Keratinocyte (primary cell): ENCODE measurements around the gene CDKAL1. TPM values are rescaled to one million over a fixed set of nuclear protein-coding genes. Genes with fewer than 3 reads are reported as not detected.

Source experiments
- DNase-seq: peaks from one replicate; pipeline ENCODE4 v3.0.0-alpha.2; 2011; ENCODE audit warnings: low read depth, missing footprints, low spot score
- FAIRE-seq: peaks from 2 replicates; lab custom pipeline; 2011; peaks lifted over from hg19 to GRCh38; lab: Jason Lieb, UNC
- H2AFZ ChIP-seq: 2 replicates; pipeline ENCODE4 v1.6.0; 2012; ENCODE audit warnings: low read length, control low read depth, inconsistent platforms; ENCODE audit not compliant: control insufficient read depth
- H3K27ac ChIP-seq: 2 replicates; pipeline ENCODE4 v1.5.1; 2011; ENCODE audit warnings: low read length; ENCODE audit not compliant: control insufficient read depth, insufficient read depth
- H3K27me3 ChIP-seq: 3 replicates; pipeline ENCODE4 v1.6.0; 2011; ENCODE audit warnings: low read length; ENCODE audit not compliant: control insufficient read depth, insufficient read depth; ENCODE audit errors: extremely low read depth
- H3K36me3 ChIP-seq, 2 experiments: 2 replicates in 1 of 2; 3 replicates in 1 of 2; pipeline ENCODE4 v1.5.1; 2011; ENCODE audit warnings: low read length in 2 of 2, mild to moderate bottlenecking in 1 of 2; ENCODE audit not compliant: control insufficient read depth in 2 of 2, insufficient read depth in 2 of 2; ENCODE audit errors: extremely low read depth in 1 of 2
- H3K4me1 ChIP-seq: 3 replicates; pipeline ENCODE4 v1.5.1; 2011; ENCODE audit warnings: low read length; ENCODE audit not compliant: control insufficient read depth, insufficient read depth; ENCODE audit errors: extremely low read depth
- H3K4me2 ChIP-seq: 3 replicates; pipeline ENCODE4 v1.6.0; 2011; ENCODE audit warnings: low read depth, low read length; ENCODE audit not compliant: control insufficient read depth, insufficient read depth; ENCODE audit errors: extremely low read depth
- H3K4me3 ChIP-seq, 3 experiments: fragments of 200-600 bp in 1 of 3; sonication (generic) in 1 of 3; 2 replicates in 2 of 3; 3 replicates in 1 of 3; pipeline ENCODE4 v1.5.1; 2011 to 2016; ENCODE audit warnings: low read length in 3 of 3, mild to moderate bottlenecking in 3 of 3, control low read depth in 2 of 3, inconsistent platforms in 1 of 3, low read depth in 1 of 3, mixed read lengths in 1 of 3, mixed run types in 1 of 3, moderate library complexity in 1 of 3; ENCODE audit not compliant: control insufficient read depth in 2 of 3, insufficient read depth in 2 of 3; ENCODE audit errors: extremely low read depth in 1 of 3
- H3K79me2 ChIP-seq: 2 replicates; pipeline ENCODE4 v1.6.0; 2012; ENCODE audit warnings: low read length; ENCODE audit not compliant: control insufficient read depth, insufficient read depth
- H3K9ac ChIP-seq: 3 replicates; pipeline ENCODE4 v1.6.0; 2011; ENCODE audit warnings: low read length; ENCODE audit not compliant: control insufficient read depth, insufficient read depth; ENCODE audit errors: extremely low read depth
- H3K9me1 ChIP-seq: 3 replicates; pipeline ENCODE4 v1.6.0; 2011; ENCODE audit warnings: low read length; ENCODE audit not compliant: control insufficient read depth, insufficient read depth; ENCODE audit errors: extremely low read depth
- H3K9me3 ChIP-seq: 2 replicates; pipeline ENCODE4 v1.5.1; 2012; ENCODE audit warnings: low read depth, low read length; ENCODE audit not compliant: control insufficient read depth
- H4K20me1 ChIP-seq: 3 replicates; pipeline ENCODE4 v1.6.0; 2011; ENCODE audit warnings: low read length; ENCODE audit not compliant: control insufficient read depth, insufficient read depth; ENCODE audit errors: extremely low read depth
- EZH2 ChIP-seq: IDR thresholded peaks from one replicate; pipeline ENCODE4 v1.6.1; 2012; ENCODE audit warnings: inconsistent platforms, mild to moderate bottlenecking, low read length, moderate library complexity
- dilution Hi-C: fragments of 300-500 bp; cut with MboI; formaldehyde crosslinking; loops from one replicate; pipeline ENCODE4 v1.7.0; 2020; ENCODE audit warnings: low sequenced_read_pairs; ENCODE audit not compliant: extremely low pct_ligation_motif_present
- polyA plus RNA-seq, 5 experiments: library from polyadenylated mRNA; depleted of rRNA in 3 of 5; stranded (reverse) in 3 of 5; stranded (forward) in 1 of 5; unstranded in 1 of 5; fragments of >200 nt; gene quantifications; 1 replicate in 1 of 5; 2 replicates in 3 of 5; 3 replicates in 1 of 5; pipeline versions ENCODE4 v1.2.1 to v1.2.3, GENCODE V29; 2011 to 2012; ENCODE audit warnings: missing spikeins in 2 of 5, low read depth in 1 of 5, low replicate concordance in 1 of 5
- TF ChIP-seq, protein P1 (sequence below), 3 experiments: IDR thresholded peaks in 1 of 3; conservative IDR thresholded peaks in 1 of 3; optimal IDR thresholded peaks in 1 of 3; 2 replicates in 2 of 3; 3 replicates in 1 of 3; pipeline versions ENCODE3 to v1.5.1; 2011; ENCODE audit warnings: low read length in 3 of 3, mild to moderate bottlenecking in 3 of 3, moderate library complexity in 2 of 3, control low read depth in 1 of 3, inconsistent platforms in 1 of 3; ENCODE audit not compliant: insufficient read depth in 2 of 3; ENCODE audit errors: extremely low read depth in 1 of 3

CDKAL1 gene
- polyA plus RNA-seq, 1 donor (not counting 4 experiments of a cell fraction or from before 2014, with no cell fraction given): 5.6 TPM

DNA sequence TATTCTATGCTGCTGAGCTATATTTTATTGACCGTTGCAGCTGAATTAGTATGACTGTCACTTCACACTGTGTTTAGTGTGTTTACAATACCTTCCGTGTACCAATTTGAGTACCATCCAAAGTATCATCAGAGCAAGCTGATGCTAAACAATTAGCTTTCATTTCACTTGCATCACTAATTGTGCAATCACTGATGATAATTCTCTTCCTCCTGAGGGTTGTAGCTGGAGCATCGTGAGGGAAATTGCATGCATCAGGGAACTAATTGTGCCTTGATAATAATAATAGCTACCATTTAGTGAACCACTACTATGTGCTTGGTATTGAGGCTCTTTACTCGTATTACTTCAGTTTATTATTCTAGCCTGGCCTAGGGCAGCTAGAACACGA, 674.5 kb downstream of the CDKAL1 start:
- no peak overlapping the region for H3K9ac ChIP-seq
- H3K4me1 ChIP-seq: no peaks in the 10 kb centered on the region
- no peak overlapping the region for H3K27ac ChIP-seq
- FAIRE-seq (no peak), DNase-seq (no peak)
- H3K9me1 ChIP-seq: no peaks in the 10 kb centered on the region
- H3K79me2 ChIP-seq: no peaks in the 10 kb centered on the region
- TF ChIP-seq EZH2: no peak
- TF ChIP-seq, protein P1, sequence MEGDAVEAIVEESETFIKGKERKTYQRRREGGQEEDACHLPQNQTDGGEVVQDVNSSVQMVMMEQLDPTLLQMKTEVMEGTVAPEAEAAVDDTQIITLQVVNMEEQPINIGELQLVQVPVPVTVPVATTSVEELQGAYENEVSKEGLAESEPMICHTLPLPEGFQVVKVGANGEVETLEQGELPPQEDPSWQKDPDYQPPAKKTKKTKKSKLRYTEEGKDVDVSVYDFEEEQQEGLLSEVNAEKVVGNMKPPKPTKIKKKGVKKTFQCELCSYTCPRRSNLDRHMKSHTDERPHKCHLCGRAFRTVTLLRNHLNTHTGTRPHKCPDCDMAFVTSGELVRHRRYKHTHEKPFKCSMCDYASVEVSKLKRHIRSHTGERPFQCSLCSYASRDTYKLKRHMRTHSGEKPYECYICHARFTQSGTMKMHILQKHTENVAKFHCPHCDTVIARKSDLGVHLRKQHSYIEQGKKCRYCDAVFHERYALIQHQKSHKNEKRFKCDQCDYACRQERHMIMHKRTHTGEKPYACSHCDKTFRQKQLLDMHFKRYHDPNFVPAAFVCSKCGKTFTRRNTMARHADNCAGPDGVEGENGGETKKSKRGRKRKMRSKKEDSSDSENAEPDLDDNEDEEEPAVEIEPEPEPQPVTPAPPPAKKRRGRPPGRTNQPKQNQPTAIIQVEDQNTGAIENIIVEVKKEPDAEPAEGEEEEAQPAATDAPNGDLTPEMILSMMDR (optimal IDR thresholded peaks at IDR 0.05 in 1 of 3, IDR thresholded peaks at IDR 0.05 in 1 of 3, conservative IDR thresholded peaks at IDR 0.05 in 1 of 3; ENCODE audit: extremely low read depth in 1 of 3, insufficient read depth in 2 of 3, low read length in 3 of 3): no peak
- no peaks in the 10 kb centered on the region for H3K27me3 ChIP-seq
- dilution Hi-C loops: no loop called here
- no peaks in the 10 kb centered on the region for H3K36me3 ChIP-seq
- no peak overlapping the region for H3K4me2 ChIP-seq
- no peak overlapping the region for H3K4me3 ChIP-seq
- no peaks in the 10 kb centered on the region for H3K9me3 ChIP-seq
- H4K20me1 ChIP-seq: no peaks in the 10 kb centered on the region
- H2AFZ ChIP-seq: no peak overlapping the region

DNA sequence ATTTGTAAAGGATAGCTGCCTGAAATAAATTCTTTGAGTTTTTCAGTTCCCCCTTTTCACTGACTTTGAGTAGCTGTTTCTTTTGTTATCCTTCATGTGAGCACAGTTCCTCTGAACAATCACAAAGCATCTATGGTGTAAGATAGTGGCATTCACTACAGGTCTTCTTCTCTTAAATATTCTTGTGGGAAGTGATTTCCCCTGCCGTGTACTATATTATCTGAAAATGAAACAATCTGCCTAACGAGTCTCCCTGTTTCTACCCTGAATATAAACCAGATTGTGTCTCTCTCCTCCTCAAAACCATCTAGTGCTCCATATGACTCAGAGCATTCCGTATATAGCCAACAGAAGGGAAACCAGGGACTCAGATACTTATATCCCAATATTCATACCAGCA, 679.2 kb downstream of the CDKAL1 start:
- peaks cover 0 to 1% of the 10 kb centered on the region in 2 experiments for H3K36me3 ChIP-seq
- H3K9ac ChIP-seq: no peak overlapping the region
- H3K27ac ChIP-seq: no peak overlapping the region
- H3K9me3 ChIP-seq: peaks cover 3% of the 10 kb centered on the region
- TF ChIP-seq, protein P1 (optimal IDR thresholded peaks at IDR 0.05 in 1 of 3, IDR thresholded peaks at IDR 0.05 in 1 of 3, conservative IDR thresholded peaks at IDR 0.05 in 1 of 3; ENCODE audit: extremely low read depth in 1 of 3, insufficient read depth in 2 of 3, low read length in 3 of 3): no peak
- TF ChIP-seq EZH2: no peak
- H3K79me2 ChIP-seq: no peaks in the 10 kb centered on the region
- DNase-seq: no peak
- H3K9me1 ChIP-seq: no peaks in the 10 kb centered on the region
- dilution Hi-C loops: no loop called here
- no peak overlapping the region for H2AFZ ChIP-seq
- FAIRE-seq: no peak
- H4K20me1 ChIP-seq: no peaks in the 10 kb centered on the region
- no peaks in the 10 kb centered on the region for H3K27me3 ChIP-seq
- H3K4me1 ChIP-seq: peaks cover 5% of the 10 kb centered on the region
- H3K4me2 ChIP-seq: no peak overlapping the region
- H3K4me3 ChIP-seq: no peak overlapping the region
